GM10847 (cell line): Measurements from ENCODE around the gene ANO7.

ENCODE experiments used
- POLR2A ChIP-seq: IDR thresholded peaks from 2 replicates; pipeline ENCODE4 v1.6.1; 2011; ENCODE audit not compliant: insufficient read length; ENCODE audit errors: extremely low read depth

ANO7 gene

GRCh38 chr2:241198381-241199279 lies 10.2 kb downstream of the ANO7 start:
- TF ChIP-seq POLR2A, result no peak

- TF ChIP-seq POLR2A, result no peak
Observed at GRCh38 chr2:241199286-241199685, 10.8 kb downstream of the ANO7 start.

- TF ChIP-seq POLR2A, result no peak
Observed at GRCh38 chr2:241199897-241200821, 11.7 kb downstream of the ANO7 start.

GRCh38 chr2:241200822-241201395 lies 12.4 kb downstream of the ANO7 start:
- TF ChIP-seq POLR2A, result no peak

- no peak for TF ChIP-seq POLR2A
Observed at GRCh38 chr2:241201445-241202267, 13.2 kb downstream of the ANO7 start.

GRCh38 chr2:241202268-241202585 lies 13.8 kb downstream of the ANO7 start:
- TF ChIP-seq POLR2A, result no peak

- TF ChIP-seq POLR2A, result no peak
Observed at GRCh38 chr2:241202681-241203080, 14.2 kb downstream of the ANO7 start.

GRCh38 chr2:241203218-241204009 lies 14.9 kb downstream of the ANO7 start:
- TF ChIP-seq POLR2A, result no peak

GRCh38 chr2:241204010-241204384 lies 15.5 kb downstream of the ANO7 start:
- no peak for TF ChIP-seq POLR2A

- TF ChIP-seq POLR2A, result no peak
Observed at GRCh38 chr2:241204490-241204889, 16.0 kb downstream of the ANO7 start.

GRCh38 chr2:241205086-241205485 lies 16.6 kb downstream of the ANO7 start:
- no peak for TF ChIP-seq POLR2A

GRCh38 chr2:241207151-241207550 lies 18.7 kb downstream of the ANO7 start:
- TF ChIP-seq POLR2A, result no peak

- TF ChIP-seq POLR2A, result no peak
Observed at GRCh38 chr2:241207641-241208040, 19.2 kb downstream of the ANO7 start.

- TF ChIP-seq POLR2A, result no peak
Observed at GRCh38 chr2:241208058-241208457, 19.6 kb downstream of the ANO7 start.

GRCh38 chr2:241209271-241209670 lies 20.8 kb downstream of the ANO7 start:
- no peak for TF ChIP-seq POLR2A

GRCh38 chr2:241211276-241211675 lies 22.8 kb downstream of the ANO7 start:
- no peak for TF ChIP-seq POLR2A
